ENCODE results near the gene ARHGAP15. TPM values are rescaled to one million over a fixed set of nuclear protein-coding genes. Genes with fewer than 3 reads are reported as not detected.

Gene ARHGAP15
- total and polyA plus RNA-seq, 2 experiments from 2014 or later, result 0.26 TPM; not detected in 1

GRCh38 chr2:143771939-143772338, 642.7 kb downstream of the ARHGAP15 start:
- H3K4me3 Mint-ChIP-seq, result no peak overlapping the region
- H3K9me3 Mint-ChIP-seq, result no peaks in the 10 kb centered on the region
- ATAC-seq (peak; percentile 55; the same call in 2 of the 3 replicates), DNase-seq (ENCODE audit: low spot score) (no peak)
- H2AFZ ChIP-seq, result peak overlapping the region; percentile 70; the same call in 1 of the 2 replicates
- H3K36me3 ChIP-seq (ENCODE audit: insufficient read depth), result no peaks in the 10 kb centered on the region
- H3F3A ChIP-seq (replicated peaks; ENCODE audit: low read depth), result no peaks in the 10 kb centered on the region
- H3K36me3 Mint-ChIP-seq (ENCODE audit: low read depth), result no peaks in the 10 kb centered on the region
- peaks cover 10% of the 10 kb centered on the region for H3K4me1 Mint-ChIP-seq
- H3K79me2 ChIP-seq (replicated peaks; ENCODE audit: insufficient read depth), result no peaks in the 10 kb centered on the region
- H3K4me2 ChIP-seq, result no peak overlapping the region
- H3K27me3 ChIP-seq (ENCODE audit: insufficient read depth), result no peaks in the 10 kb centered on the region
- no peaks in the 10 kb centered on the region for H3K27me3 Mint-ChIP-seq (ENCODE audit: insufficient read depth, low read depth, poor library complexity)
- TF ChIP-seq ZNF114 (CRISPR knock-in tag; IDR thresholded peaks at IDR 0.05) (no peak), ZNF462 (CRISPR knock-in tag; IDR thresholded peaks at IDR 0.05) (no peak), POLR2AphosphoS5 (IDR thresholded peaks at IDR 0.05; ENCODE audit: low read depth) (no peak), CREB1 (CRISPR knock-in tag; IDR thresholded peaks at IDR 0.05; ENCODE audit: low read depth) (no peak), ZNF331 (CRISPR knock-in tag; IDR thresholded peaks at IDR 0.05; ENCODE audit: low read depth) (no peak), STAT1 (IDR thresholded peaks at IDR 0.05; ENCODE audit: unreplicated experiment) (no peak), JUNB (IDR thresholded peaks at IDR 0.05; ENCODE audit: unreplicated experiment) (no peak), REST (IDR thresholded peaks at IDR 0.05; ENCODE audit: unreplicated experiment) (no peak), EZH2phosphoT487 (IDR thresholded peaks at IDR 0.05; ENCODE audit: unreplicated experiment) (no peak), NANOG (IDR thresholded peaks at IDR 0.05; ENCODE audit: borderline replicate concordance) (no peak), EZH2 (IDR thresholded peaks at IDR 0.05; ENCODE audit: low read depth, unreplicated experiment) (no peak), CTCF (conservative IDR thresholded peaks at IDR 0.05; ENCODE audit: low read depth in 2 of 2) (no peak)
- TF ChIP-seq, protein P1, sequence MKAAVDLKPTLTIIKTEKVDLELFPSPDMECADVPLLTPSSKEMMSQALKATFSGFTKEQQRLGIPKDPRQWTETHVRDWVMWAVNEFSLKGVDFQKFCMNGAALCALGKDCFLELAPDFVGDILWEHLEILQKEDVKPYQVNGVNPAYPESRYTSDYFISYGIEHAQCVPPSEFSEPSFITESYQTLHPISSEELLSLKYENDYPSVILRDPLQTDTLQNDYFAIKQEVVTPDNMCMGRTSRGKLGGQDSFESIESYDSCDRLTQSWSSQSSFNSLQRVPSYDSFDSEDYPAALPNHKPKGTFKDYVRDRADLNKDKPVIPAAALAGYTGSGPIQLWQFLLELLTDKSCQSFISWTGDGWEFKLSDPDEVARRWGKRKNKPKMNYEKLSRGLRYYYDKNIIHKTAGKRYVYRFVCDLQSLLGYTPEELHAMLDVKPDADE (IDR thresholded peaks at IDR 0.05), result no peak
- no peaks in the 10 kb centered on the region; the same call in 1 of the 2 replicates for H3K9me2 ChIP-seq (ENCODE audit: insufficient read depth)
- H3K27ac ChIP-seq (ENCODE audit: low read depth), result no peak overlapping the region
- H4K20me1 ChIP-seq (replicated peaks; ENCODE audit: insufficient read depth), result no peaks in the 10 kb centered on the region
- no peak overlapping the region for H3K27ac Mint-ChIP-seq
- H3K4me1 ChIP-seq (ENCODE audit: insufficient read depth), result 0 out of 2 replicates have a peak, but pooled peaks cover 5% of the 10 kb centered on the region
- H3K4me3 ChIP-seq, result no peak overlapping the region

Data from GM23338 (cell line).